NCI-H460 (cell line): ENCODE data around the gene IL18. TPM values are rescaled to one million over a fixed set of nuclear protein-coding genes. Genes with fewer than 3 reads are reported as not detected.
A peak's percentile ranks its signal among the peaks of the same experiment; 100 is the strongest.
"Not testable (repeated sequence)": the region's sequence is repeated elsewhere in the genome, so short reads cannot be mapped to it uniquely, and the experiment has no call there.

Experiments
- DNase-seq: peaks from one replicate; pipeline ENCODE4 v3.0.0-alpha.2; 2016; ENCODE audit warnings: low read depth; ENCODE audit errors: extremely low read depth
- small RNA-seq, 2 experiments: library from RNA; depleted of rRNA; stranded (forward); fragments of <200 nt; gene quantifications; one replicate each; pipeline ENCODE3, GENCODE V24; 2014
- total RNA-seq: library from RNA; depleted of rRNA; stranded (reverse); fragments of >200 nt; shearing (Covaris generic); gene quantifications from 2 replicates; pipeline ENCODE4 v1.2.3, GENCODE V29; 2014; rRNA removed

The IL18 gene
- total RNA-seq, 1 experiment from 2014 or later, result 6.0 TPM

- no peak for DNase-seq
These were observed 36.8 kb downstream of the IL18 start for GRCh38 chr11:112127056-112127455.

GRCh38 chr11:112123129-112123528 lies 40.8 kb downstream of the IL18 start:
- no peak for DNase-seq

GRCh38 chr11:112121981-112122615 lies 41.8 kb downstream of the IL18 start:
- DNase-seq, result no peak

GRCh38 chr11:112118176-112118575 lies 45.7 kb downstream of the IL18 start:
- no peak for DNase-seq

- DNase-seq, result no peak
These were observed 48.5 kb downstream of the IL18 start for GRCh38 chr11:112115386-112115785.

- DNase-seq, result no peak
These were observed 49.4 kb downstream of the IL18 start for GRCh38 chr11:112114460-112114859.

- peak; percentile 43 for DNase-seq
These were observed 50.1 kb downstream of the IL18 start for GRCh38 chr11:112113539-112114457.

- DNase-seq, result no peak
These were observed 57.8 kb downstream of the IL18 start for GRCh38 chr11:112106070-112106469.

GRCh38 chr11:112103446-112103845 lies 60.4 kb downstream of the IL18 start:
- DNase-seq, result no peak

GRCh38 chr11:112100462-112100861 lies 63.4 kb downstream of the IL18 start:
- DNase-seq, result no peak

- no peak for DNase-seq
These were observed 66.0 kb downstream of the IL18 start for GRCh38 chr11:112097734-112098528.

GRCh38 chr11:112096194-112096593 lies 67.7 kb downstream of the IL18 start:
- no peak for DNase-seq

- not testable (repeated sequence) for DNase-seq
These were observed 68.6 kb downstream of the IL18 start for GRCh38 chr11:112095302-112095701.

Small RNA genes within 50 kb of the gene (small RNA-seq; reads per million reads assigned to genes)
- 0 reads per million in 2 experiments for gene MRPS36P4

Other genes with a start within 250 kb of the IL18 start
- gene C11orf52, start 245.2 kb downstream of the IL18 start, total RNA-seq, result 0.25 TPM in 1 of 2 replicates, not detected in the other
- 6.3 and 7.4 TPM in 2 replicates for gene DIXDC1, start 226.8 kb downstream of the IL18 start, total RNA-seq
- 57.8 and 59.1 TPM in 2 replicates for gene DLAT, start 138.7 kb downstream of the IL18 start, total RNA-seq
- 1.8 and 2.8 TPM in 2 replicates for gene PIH1D2, start 90.1 kb downstream of the IL18 start, total RNA-seq
- gene NKAPD1, start 89.8 kb downstream of the IL18 start, total RNA-seq, result 19.5 and 20.3 TPM in 2 replicates
- gene TIMM8B, start 77.3 kb downstream of the IL18 start, total RNA-seq, result 63.3 and 69.5 TPM in 2 replicates
- 143 and 152 TPM in 2 replicates for gene SDHD, start 77.2 kb downstream of the IL18 start, total RNA-seq
- 0.10 TPM in 1 of 2 replicates, not detected in the other for gene TEX12, start 3.3 kb upstream of the IL18 start, total RNA-seq
- gene BCO2, start 11.4 kb upstream of the IL18 start, total RNA-seq, result 0.50 and 1.0 TPM in 2 replicates
- 73.7 and 86.2 TPM in 2 replicates for gene PTS, start 62.3 kb upstream of the IL18 start, total RNA-seq
- not detected in 2 replicates for gene PLET1, start 96.8 kb upstream of the IL18 start, total RNA-seq